GDM1 (cell line): ENCODE results near the gene EXOSC1.
"Not testable (repeated sequence)": the region's sequence is repeated elsewhere in the genome, so short reads cannot be mapped to it uniquely, and the experiment has no call there.

Experiments used
- DNase-seq: peaks from one replicate; lab custom pipeline; 2025; lab: John Stamatoyannopoulos, UW

The EXOSC1 gene

DNA sequence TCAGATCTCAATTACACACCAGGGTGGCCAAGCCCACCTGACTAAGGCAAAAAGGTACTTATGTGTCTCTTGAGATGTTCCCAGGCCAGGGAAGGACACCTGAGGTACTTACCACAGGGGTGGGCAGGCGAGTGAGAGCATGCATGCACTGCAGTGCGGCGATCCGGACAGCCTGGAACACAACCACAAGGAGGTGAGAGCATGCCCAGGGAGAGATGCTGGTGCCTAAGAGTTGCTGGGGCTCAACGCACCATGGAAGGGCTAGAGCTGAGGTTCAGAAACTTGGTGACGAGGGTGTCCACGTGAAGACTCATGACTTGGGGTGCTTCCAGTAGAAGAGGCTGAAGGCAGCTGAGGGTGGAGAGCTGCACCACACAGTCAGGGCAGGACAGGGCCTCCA, 13.3 kb upstream of the EXOSC1 start:
- no peak for DNase-seq

DNA sequence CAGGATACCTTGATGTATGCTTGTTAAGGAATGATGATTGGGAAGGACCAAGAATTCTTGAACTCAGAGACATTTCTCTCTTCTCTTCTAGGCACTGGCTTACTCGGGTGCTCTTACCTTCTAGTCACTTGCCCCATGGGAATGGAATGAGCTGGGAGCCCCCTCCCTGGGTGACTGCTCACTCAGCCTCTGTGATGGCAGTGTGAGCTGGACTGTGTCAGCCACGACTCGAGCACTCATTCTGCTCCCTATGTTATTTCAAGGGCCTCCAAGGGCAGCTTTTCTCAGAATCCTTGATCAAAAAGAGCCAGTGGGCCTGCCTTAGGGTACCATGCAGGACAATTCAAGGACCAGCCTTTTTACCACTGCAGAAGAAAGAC, 10.9 kb upstream of the EXOSC1 start:
- no peak for DNase-seq

- DNase-seq: no peak
Observed at GRCh38 chr10:97456034-97456685, 10.4 kb upstream of the EXOSC1 start.

GRCh38 chr10:97454330-97455036, 8.7 kb upstream of the EXOSC1 start:
- DNase-seq: no peak

GRCh38 chr10:97452352-97452751, 6.5 kb upstream of the EXOSC1 start:
- no peak for DNase-seq

DNA sequence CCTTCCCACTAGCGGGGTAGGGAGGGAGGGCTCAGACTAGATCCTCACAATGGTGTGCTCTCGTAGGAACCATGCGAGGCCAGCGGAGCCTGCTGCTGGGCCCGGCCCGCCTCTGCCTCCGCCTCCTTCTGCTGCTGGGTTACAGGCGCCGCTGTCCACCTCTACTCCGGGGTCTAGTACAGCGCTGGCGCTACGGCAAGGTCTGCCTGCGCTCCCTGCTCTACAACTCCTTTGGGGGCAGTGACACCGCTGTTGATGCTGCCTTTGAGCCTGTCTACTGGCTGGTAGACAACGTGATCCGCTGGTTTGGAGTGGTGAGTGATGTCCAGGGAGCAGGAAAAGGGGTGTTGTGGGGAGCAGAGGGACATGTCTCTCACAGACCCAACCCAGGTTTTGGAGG, 5.8 kb upstream of the EXOSC1 start:
- DNase-seq: no peak

DNA sequence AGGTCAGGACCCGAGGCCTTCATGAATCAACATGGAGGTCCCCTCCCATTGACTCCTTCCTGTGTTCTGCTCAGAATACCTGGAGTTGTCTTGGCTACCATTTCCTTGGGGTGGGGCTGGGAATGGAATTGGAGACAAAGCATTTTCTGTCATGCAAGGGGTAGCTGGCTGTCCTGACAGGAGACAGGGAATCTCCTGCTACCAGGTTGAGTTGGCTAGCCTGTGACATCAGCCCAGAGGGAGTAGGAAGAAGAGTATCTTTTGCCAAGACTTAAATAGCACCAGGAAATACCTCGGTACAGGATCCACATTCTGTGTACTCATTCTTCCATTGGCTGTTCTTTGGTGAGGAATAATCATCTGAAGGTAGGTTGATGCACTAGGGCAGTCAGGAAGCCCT, 5.0 kb upstream of the EXOSC1 start:
- no peak for DNase-seq

GRCh38 chr10:97445357-97445721, 467 bp downstream of the EXOSC1 start:
- no peak for DNase-seq

GRCh38 chr10:97444212-97444611, 1.6 kb downstream of the EXOSC1 start:
- no peak for DNase-seq

DNA sequence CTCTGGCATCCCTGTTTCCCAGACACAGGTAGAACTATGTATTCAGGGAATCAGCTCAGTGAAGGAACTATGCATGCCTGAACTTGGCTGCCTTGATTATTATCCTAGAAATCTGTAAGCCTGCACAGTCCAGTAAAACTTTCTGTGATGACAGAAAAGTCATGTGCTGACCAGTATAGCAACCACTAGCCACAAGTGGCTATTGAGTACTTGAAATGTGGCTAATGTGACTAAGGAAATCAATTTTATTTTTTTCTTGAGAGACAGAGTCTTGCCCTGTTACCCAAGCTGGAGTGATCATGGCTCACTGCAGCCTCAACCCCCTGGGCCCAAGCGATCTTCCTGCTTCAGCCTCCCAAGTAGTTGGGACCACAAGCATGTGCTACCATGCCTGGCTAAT, 3.5 kb downstream of the EXOSC1 start:
- DNase-seq: no peak

- no peak for DNase-seq
Observed at GRCh38 chr10:97435211-97435610, 10.6 kb downstream of the EXOSC1 start.

DNA sequence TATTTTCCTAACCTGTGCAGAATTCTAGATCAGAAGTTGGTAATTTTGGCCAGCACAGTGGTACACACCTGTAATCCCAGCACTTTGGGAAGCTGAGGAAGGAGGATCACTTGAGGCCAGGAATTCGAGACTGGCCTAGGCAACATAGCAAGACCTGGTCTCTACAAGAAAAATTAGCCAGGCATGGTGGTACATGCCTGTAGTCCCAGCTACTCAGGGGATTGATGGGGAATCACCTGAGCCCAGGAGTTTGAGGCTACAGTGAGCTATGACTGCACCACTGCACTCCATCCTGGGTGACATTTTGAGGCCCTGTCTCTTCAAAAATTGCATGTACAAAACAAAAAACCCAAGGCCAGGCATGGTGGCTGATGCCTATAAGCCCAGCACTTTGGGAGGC, 11.2 kb downstream of the EXOSC1 start:
- DNase-seq: no peak

GRCh38 chr10:97434055-97434454, 11.8 kb downstream of the EXOSC1 start:
- no peak for DNase-seq

DNA sequence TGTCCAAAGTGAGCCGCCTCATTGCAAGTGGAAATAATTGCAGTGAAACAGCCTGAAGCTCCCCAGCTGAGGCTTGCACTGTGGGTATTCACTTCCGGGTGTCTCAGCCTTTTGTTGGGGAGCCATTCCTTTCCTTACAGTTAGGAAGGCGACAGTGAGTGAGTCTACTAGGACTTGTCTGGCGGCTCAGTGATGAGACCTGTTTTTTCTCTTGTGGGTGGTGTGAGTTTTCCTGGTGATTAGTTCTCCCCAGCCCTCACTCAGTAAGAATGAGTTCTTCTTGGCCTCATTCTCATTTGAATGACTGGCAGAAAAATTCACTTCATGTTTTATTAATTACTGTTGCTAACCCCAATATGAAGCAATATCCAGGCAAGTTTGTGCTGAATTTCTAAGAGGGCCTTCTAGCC, 17.2 kb downstream of the EXOSC1 start:
- no peak for DNase-seq

DNA sequence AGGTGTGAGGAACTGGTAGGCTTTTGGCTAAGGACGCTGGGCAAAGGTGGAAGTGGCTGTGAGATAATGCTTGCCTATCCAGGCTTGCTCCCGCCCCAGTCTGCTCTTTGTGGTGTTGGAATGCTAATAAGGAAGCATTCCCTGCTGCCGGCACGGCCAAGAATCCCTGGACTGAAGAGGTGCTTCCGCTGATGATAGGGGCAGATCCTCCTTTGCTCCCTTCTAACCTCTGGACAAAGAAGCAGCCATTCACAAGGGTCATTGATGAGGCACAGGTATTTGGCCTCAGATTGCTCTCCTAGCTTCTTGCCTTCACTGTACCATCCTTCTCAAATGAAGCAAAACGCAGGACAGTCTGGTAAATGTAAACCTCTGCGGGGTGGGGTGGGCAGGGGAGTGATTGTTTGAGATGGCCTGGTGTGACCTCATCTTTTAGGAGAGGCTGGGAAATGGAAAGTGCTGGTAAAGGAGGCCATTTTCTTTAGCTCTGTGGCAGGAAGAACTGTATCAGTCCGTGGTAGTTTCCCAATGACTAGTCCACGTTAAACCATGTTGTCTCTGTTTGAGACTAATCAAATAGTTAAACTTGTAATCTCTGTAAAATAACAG, 18.1 kb downstream of the EXOSC1 start:
- DNase-seq: no peak

DNA sequence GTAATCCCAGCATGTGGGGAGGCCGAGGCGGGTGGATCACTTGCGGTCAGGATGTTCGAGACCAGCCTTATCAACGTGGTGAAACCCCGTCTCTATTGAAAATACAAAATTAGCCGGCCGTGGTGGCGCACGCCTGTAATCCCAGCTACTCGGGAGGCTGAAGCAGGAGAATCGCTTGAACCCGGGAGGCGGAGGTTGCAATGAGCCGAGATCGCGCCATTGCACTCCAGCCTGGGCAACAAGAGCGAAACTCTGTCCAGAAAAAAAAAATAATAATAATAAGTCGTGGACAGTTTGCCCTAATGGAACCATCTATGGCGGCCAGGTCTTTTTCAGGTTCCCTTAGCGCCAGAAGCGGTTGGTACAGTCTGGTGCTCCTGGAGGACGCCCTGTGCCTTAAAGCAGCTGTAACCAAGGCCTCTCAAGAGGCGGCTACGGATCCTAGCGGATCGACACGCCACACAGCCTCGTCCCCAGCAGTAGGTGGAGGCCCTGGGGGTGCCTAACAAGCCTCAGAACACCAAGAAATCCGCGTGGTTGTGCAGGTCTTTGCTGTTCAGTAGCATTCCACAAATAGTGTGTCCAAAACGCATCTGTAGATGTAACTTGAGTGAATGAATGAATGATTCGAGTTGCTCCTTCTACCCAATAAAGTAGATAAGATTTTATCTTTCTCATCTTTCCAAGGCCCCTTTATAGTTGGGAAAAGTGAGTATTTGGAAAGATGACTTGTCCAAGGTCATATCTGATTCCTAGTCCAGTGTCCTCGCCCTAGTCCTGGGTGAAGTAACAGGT, 18.8 kb downstream of the EXOSC1 start:
- DNase-seq: no peak

DNA sequence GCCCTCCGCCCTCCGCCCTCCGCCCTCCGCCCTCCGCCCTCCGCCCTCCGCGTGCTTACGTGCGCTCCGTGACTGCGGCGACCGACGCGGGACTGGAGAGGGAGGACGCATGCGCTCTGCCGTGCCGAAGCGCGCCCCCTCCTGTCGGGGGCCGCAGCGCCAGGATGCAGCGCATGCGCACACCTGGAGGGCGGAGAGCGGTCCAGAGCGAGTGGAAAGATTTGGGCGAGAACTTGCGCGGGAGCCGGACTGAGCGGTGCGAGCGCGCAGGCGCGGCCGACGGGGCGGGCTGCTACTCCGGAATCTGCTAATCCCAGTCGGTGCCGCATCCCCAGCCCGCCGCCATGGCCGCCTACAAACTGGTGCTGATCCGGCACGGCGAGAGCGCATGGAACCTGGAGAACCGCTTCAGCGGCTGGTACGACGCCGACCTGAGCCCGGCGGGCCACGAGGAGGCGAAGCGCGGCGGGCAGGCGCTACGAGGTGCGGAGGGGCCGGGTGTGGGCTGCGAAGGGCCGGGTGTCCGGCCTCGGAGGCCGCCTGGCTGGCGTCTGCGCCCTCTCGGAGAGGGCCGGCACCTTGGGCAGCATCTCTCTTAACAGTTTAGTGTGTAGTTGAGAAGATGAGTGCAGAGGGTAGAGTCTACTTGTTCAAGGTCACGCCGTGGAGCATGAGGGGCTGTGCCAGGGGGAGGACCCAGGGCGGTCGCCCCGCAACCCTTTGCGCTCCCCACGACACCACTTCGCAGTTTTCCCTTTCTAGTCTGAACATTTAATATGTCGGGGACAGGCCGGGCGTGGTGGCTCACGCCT, 19.6 kb downstream of the EXOSC1 start, which contains the start of gene PGAM1:
PGAM1 (plus strand) TSS at position 228 of the 812 bp plus-strand sequence; CDS start at position 345, 117 bp downstream.
- peak; percentile 97 for DNase-seq

DNA sequence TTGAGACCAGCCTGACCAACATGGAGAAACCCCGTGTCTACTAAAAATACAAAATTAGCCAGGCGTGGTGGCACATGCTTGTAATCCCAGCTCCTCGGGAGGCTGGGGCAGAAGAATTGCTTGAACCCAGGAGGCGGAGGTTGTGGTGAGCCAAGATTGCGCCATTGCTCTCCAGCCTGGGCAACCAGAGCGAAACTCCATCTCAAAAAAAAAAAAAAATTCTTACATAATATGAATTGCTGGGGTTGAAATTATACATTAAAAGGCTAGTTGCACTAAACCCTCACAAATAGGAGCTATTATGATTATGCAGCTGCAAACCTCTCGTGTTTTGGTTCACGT, 22.1 kb downstream of the EXOSC1 start:
- not testable (repeated sequence) for DNase-seq

DNA sequence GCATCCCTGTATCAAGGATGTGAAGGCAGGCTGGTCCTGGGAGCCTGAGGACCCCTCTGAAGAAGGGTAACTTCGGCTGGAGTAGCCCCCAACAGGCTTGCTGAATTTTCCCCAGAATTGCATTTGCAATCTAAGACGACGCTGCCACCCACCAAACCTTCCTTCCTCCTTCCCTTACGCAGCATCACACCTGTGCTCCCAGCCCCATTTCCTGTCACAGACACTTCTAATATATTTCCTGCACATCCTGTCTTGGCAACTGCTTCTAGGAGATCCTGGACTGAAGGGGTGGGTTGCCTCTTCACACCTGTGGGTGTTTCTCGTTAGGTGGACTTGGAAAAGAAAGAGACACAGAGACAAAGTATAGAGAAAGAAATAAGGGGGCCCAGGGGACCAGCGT, 29.2 kb downstream of the EXOSC1 start:
- no peak for DNase-seq

- peak; percentile 17 for DNase-seq
Observed at GRCh38 chr10:97412891-97413304, 32.9 kb downstream of the EXOSC1 start.

- no peak for DNase-seq
Observed at GRCh38 chr10:97411406-97411805, 34.4 kb downstream of the EXOSC1 start.

DNA sequence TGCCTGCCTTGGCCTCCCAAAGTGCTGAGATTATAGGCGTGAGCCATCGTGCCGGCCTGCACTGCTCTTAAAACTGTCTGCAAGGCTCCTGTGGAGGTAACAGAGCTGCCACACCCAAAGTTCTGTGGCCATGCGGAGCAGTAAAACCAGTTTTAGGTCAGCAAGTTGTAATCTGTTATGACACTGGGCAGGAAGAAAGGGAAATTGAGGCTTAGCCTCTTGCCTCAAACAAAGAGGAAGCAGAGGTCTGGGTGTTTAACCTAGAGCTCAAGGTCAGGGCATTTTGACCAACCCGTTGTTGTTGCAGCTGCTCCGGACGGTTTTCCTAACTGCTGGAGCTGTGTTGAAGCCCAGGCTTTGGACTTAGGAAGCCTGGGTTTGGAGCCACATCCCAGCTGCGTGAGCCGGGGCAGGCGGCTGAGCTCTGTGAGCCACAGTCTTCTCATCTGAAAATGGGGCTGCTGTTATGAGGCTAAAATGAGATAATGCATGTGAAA, 37.3 kb downstream of the EXOSC1 start:
- no peak for DNase-seq
